HEK293T (cell line): Measurements from ENCODE around the gene SERPIND1.

Experiments
- CTCF ChIA-PET: fragments of 350-600 bp; formaldehyde crosslinking; extraction: SDS; loops from one replicate; lab custom pipeline; 2021; ENCODE audit warnings: antibody characterized with exemption, inconsistent platforms; lab: Yijun Ruan, JAX
- POLR2A ChIA-PET: fragments of 350-600 bp; formaldehyde crosslinking; extraction: SDS; loops from one replicate; lab custom pipeline; 2020; ENCODE audit warnings: antibody characterized with exemption, inconsistent platforms; lab: Yijun Ruan, JAX
- DNase-seq: peaks from one replicate; pipeline ENCODE4 v3.0.0; 2012; ENCODE audit warnings: mixed read lengths; ENCODE audit errors: extremely low spot score
- ARNT ChIP-seq: fragments of 450-650 bp; IDR thresholded peaks from 2 replicates; pipeline ENCODE4 v1.6.1; 2017; ENCODE audit warnings: mild to moderate bottlenecking
- BHLHE40 ChIP-seq: fragments of 450-650 bp; IDR thresholded peaks from 2 replicates; pipeline ENCODE4 v1.6.1; 2016; ENCODE audit warnings: mild to moderate bottlenecking, moderate library complexity, borderline replicate concordance
- CTBP1 ChIP-seq: fragments of 450-650 bp; IDR thresholded peaks from 2 replicates; pipeline ENCODE4 v1.6.1; 2016; ENCODE audit warnings: borderline replicate concordance
- ELF4 ChIP-seq: fragments of 450-650 bp; IDR thresholded peaks from 2 replicates; pipeline ENCODE4 v1.6.1; 2017; ENCODE audit warnings: antibody characterized with exemption
- FOXA1 ChIP-seq: fragments of 450-650 bp; IDR thresholded peaks from 2 replicates; pipeline ENCODE4 v1.6.1; 2016; ENCODE audit warnings: mild to moderate bottlenecking
- FOXK2 ChIP-seq: fragments of 450-650 bp; IDR thresholded peaks from 2 replicates; pipeline ENCODE4 v1.6.1; 2016; ENCODE audit warnings: mild to moderate bottlenecking
- FOXM1 ChIP-seq: fragments of 450-650 bp; IDR thresholded peaks from 2 replicates; pipeline ENCODE4 v1.6.1; 2017; ENCODE audit warnings: mild to moderate bottlenecking, borderline replicate concordance
- HDGF ChIP-seq: fragments of 450-650 bp; IDR thresholded peaks from 2 replicates; pipeline ENCODE4 v1.6.1; 2017; ENCODE audit warnings: antibody characterized with exemption, borderline replicate concordance
- L3MBTL2 ChIP-seq: fragments of 450-650 bp; conservative IDR thresholded peaks from 2 replicates; pipeline ENCODE4 v1.6.1; 2016; ENCODE audit warnings: mild to moderate bottlenecking
- LEF1 ChIP-seq: fragments of 450-650 bp; IDR thresholded peaks from 2 replicates; pipeline ENCODE4 v1.6.1; 2017; ENCODE audit warnings: mild to moderate bottlenecking, borderline replicate concordance
- NFRKB ChIP-seq: fragments of 450-650 bp; IDR thresholded peaks from 2 replicates; pipeline ENCODE4 v1.6.1; 2016; ENCODE audit warnings: mild to moderate bottlenecking, moderate library complexity
- PKNOX1 ChIP-seq: fragments of 450-650 bp; IDR thresholded peaks from 2 replicates; pipeline ENCODE4 v1.6.1; 2016
- SP1 ChIP-seq: fragments of 450-650 bp; IDR thresholded peaks from 2 replicates; pipeline ENCODE4 v1.6.1; 2017
- SUZ12 ChIP-seq: fragments of 450-650 bp; IDR thresholded peaks from 2 replicates; pipeline ENCODE4 v1.6.1; 2016; ENCODE audit warnings: mild to moderate bottlenecking
- TARDBP ChIP-seq: fragments of 450-650 bp; IDR thresholded peaks from 2 replicates; pipeline ENCODE4 v1.6.1; 2016
- ZNF384 ChIP-seq: fragments of 450-650 bp; IDR thresholded peaks from 2 replicates; pipeline ENCODE4 v1.6.1; 2016

SERPIND1 gene

GRCh38 chr22:20802452-20802851 is 28.5 kb downstream of the SERPIND1 start:
- TF ChIP-seq BHLHE40 = no peak
- TF ChIP-seq SUZ12 = no peak
- ChIA-PET POLR2A (no interaction called here), CTCF (no interaction called here)
- DNase-seq = no peak

GRCh38 chr22:20802922-20803553 is 29.1 kb downstream of the SERPIND1 start:
- ChIA-PET POLR2A (no interaction called here), CTCF (no interaction called here)
- DNase-seq = no peak
- TF ChIP-seq ZNF384 (no peak), CTBP1 (no peak), NFRKB (no peak), ELF4 (no peak), LEF1 (no peak), SP1 (no peak), SUZ12 (no peak), HDGF (no peak), TARDBP (no peak), FOXM1 (no peak), ARNT (no peak), BHLHE40 (no peak), L3MBTL2 (no peak)

GRCh38 chr22:20803696-20804324 is 29.9 kb downstream of the SERPIND1 start:
- peak; percentile 67 for DNase-seq
- ChIA-PET CTCF (interaction anchor here (1.3 to 2.1 kb wide), 3 partner anchors 10 to 82 kb away, joined by 3 to 8 read pairs (median 5); no protein-coding TSS in a partner anchor), POLR2A (no interaction called here)
- no peak for TF ChIP-seq CTBP1

- POLR2A ChIA-PET = no interaction called here
- no peak for TF ChIP-seq LEF1
- no peak for TF ChIP-seq BHLHE40
- TF ChIP-seq SP1 = no peak
- no peak for TF ChIP-seq L3MBTL2
- no peak for DNase-seq
- CTCF ChIA-PET = interaction anchor here (1.3 to 2.1 kb wide), 3 partner anchors 11 to 81 kb away, joined by 3 to 8 read pairs (median 5); no protein-coding TSS in a partner anchor
Observed at GRCh38 chr22:20804650-20805049, 30.7 kb downstream of the SERPIND1 start.

- ChIA-PET CTCF (no interaction called here), POLR2A (no interaction called here)
- no peak for DNase-seq
- TF ChIP-seq SUZ12 = no peak
- TF ChIP-seq LEF1 = no peak
- TF ChIP-seq L3MBTL2 = no peak
- no peak for TF ChIP-seq CTBP1
Observed at GRCh38 chr22:20805972-20806471, 32.1 kb downstream of the SERPIND1 start.

GRCh38 chr22:20807315-20807752 is 33.4 kb downstream of the SERPIND1 start:
- CTCF ChIA-PET = no interaction called here
- DNase-seq = no peak
- TF ChIP-seq SP1 (no peak), HDGF (no peak), L3MBTL2 (no peak), TARDBP (no peak), LEF1 (no peak), BHLHE40 (no peak), ARNT (no peak), ZNF384 (no peak), FOXM1 (no peak), CTBP1 (no peak), PKNOX1 (no peak), FOXA1 (no peak), NFRKB (no peak), FOXK2 (no peak), ELF4 (no peak), SUZ12 (no peak)
- POLR2A ChIA-PET = no interaction called here

GRCh38 chr22:20808844-20809243 is 34.9 kb downstream of the SERPIND1 start:
- no peak for DNase-seq
- POLR2A ChIA-PET = no interaction called here

More at GRCh38 chr22:20808844-20809243, 34.9 kb downstream of the SERPIND1 start:
- CTCF ChIA-PET = interaction anchor here (0.7 kb wide), 1 partner anchor 15 kb away, joined by 3 read pairs; no protein-coding TSS in a partner anchor
- TF ChIP-seq HDGF (no peak), PKNOX1 (no peak), TARDBP (no peak), FOXK2 (no peak), ZNF384 (no peak), FOXA1 (no peak), NFRKB (no peak), SP1 (no peak), BHLHE40 (no peak), LEF1 (no peak), SUZ12 (no peak), FOXM1 (no peak), ELF4 (no peak), L3MBTL2 (no peak), ARNT (no peak)
